ENCODE data around the gene AARSD1.

DNA sequence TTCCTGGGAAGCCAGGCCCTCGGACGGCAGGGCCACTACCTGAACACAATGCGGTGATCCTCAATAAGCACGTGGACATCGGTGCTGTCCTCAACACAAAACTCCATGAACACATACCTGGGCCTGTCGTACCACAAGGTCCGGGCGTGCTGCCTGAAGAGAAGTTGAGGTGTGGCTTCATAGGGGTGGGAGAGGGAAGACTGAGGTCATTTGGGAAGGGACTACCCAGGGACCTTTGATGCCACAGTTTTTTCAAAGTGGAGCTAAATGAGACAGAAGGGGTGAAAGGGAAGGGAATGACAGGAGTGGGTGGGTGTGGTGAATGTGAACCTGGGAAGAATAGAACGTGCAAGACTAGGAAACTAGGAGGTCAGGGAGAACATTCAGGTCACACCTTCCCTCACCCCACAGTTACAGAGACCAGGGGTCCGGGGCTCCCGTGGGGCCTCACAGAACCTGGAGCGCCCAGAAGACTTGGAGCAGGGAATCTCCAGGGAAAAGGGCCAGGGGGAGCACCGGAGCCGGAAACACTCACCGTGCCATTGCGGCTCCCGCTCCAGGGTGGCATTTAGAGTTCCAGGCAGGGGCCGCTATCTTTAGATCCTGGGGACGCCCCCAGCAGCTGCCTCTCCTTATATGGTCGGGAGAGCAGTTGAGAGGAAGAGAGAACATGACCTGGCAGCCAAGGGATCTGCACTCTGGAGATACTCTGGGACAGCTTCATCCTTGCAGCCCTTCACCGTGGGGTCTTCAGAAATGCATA, 15.4 kb upstream of the AARSD1 start, which contains the start of gene PTGES3L:
- TF ChIP-seq POLR2AphosphoS5 (IDR thresholded peaks at IDR 0.05; ENCODE audit: low read depth, low read length) (no peak), SIN3A (IDR thresholded peaks at IDR 0.05; ENCODE audit: borderline replicate concordance, insufficient read depth, low read length) (no peak)
- TF ChIP-seq, protein P1, sequence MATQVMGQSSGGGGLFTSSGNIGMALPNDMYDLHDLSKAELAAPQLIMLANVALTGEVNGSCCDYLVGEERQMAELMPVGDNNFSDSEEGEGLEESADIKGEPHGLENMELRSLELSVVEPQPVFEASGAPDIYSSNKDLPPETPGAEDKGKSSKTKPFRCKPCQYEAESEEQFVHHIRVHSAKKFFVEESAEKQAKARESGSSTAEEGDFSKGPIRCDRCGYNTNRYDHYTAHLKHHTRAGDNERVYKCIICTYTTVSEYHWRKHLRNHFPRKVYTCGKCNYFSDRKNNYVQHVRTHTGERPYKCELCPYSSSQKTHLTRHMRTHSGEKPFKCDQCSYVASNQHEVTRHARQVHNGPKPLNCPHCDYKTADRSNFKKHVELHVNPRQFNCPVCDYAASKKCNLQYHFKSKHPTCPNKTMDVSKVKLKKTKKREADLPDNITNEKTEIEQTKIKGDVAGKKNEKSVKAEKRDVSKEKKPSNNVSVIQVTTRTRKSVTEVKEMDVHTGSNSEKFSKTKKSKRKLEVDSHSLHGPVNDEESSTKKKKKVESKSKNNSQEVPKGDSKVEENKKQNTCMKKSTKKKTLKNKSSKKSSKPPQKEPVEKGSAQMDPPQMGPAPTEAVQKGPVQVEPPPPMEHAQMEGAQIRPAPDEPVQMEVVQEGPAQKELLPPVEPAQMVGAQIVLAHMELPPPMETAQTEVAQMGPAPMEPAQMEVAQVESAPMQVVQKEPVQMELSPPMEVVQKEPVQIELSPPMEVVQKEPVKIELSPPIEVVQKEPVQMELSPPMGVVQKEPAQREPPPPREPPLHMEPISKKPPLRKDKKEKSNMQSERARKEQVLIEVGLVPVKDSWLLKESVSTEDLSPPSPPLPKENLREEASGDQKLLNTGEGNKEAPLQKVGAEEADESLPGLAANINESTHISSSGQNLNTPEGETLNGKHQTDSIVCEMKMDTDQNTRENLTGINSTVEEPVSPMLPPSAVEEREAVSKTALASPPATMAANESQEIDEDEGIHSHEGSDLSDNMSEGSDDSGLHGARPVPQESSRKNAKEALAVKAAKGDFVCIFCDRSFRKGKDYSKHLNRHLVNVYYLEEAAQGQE (IDR thresholded peaks at IDR 0.05; ENCODE audit: insufficient read depth in 1 of 2, low read depth in 2 of 2, low read length in 2 of 2): no peak
